Lung (tissue), 12 donors: ENCODE measurements around the gene MYOZ3. TPM values are rescaled to one million over a fixed set of nuclear protein-coding genes. Genes with fewer than 3 reads are reported as not detected.
A peak's percentile ranks its signal among the peaks of the same experiment; 100 is the strongest.

Experiments
- ATAC-seq: fragments of 200-7000 bp; cut with Tn5 transposase; one replicate; pipeline ENCODE4 v1.9.1; 2020; ENCODE audit warnings: moderate number of reproducible peaks; ENCODE audit not compliant: insufficient read depth, low FRiP score
- DNase-seq, 3 donors: peaks; one replicate each; pipeline ENCODE4 v3.0.0-alpha.2; 2013 to 2017
- H3K27ac ChIP-seq, 2 donors: one replicate each; pipeline ENCODE4 v1.5.1; 2013; ENCODE audit warnings: mild to moderate bottlenecking in 2 of 2, moderate library complexity in 2 of 2, control low read depth in 1 of 2, inconsistent platforms in 1 of 2, low read depth in 1 of 2, low read length in 1 of 2
- H3K27me3 ChIP-seq, 3 donors: one replicate each; pipeline ENCODE4 v1.5.1; 2013; ENCODE audit warnings: low read length in 2 of 3; ENCODE audit not compliant: control insufficient read depth in 3 of 3, insufficient read depth in 3 of 3
- H3K36me3 ChIP-seq, 4 donors: one replicate each; pipeline ENCODE4 v1.5.1; 2013; ENCODE audit warnings: low read length in 4 of 4, mild to moderate bottlenecking in 1 of 4, moderate library complexity in 1 of 4; ENCODE audit not compliant: control insufficient read depth in 4 of 4, insufficient read depth in 4 of 4
- H3K4me1 ChIP-seq, 5 donors: one replicate each; pipeline ENCODE4 v1.5.1; 2013; ENCODE audit warnings: low read length in 5 of 5, mild to moderate bottlenecking in 2 of 5, moderate library complexity in 1 of 5; ENCODE audit not compliant: control insufficient read depth in 5 of 5, insufficient read depth in 5 of 5
- H3K4me3 ChIP-seq: one replicate; pipeline ENCODE4 v1.5.1; 2013; ENCODE audit warnings: mild to moderate bottlenecking, control low read depth, moderate library complexity
- H3K9ac ChIP-seq, 2 donors: one replicate each; pipeline ENCODE4 v1.5.1; 2013; ENCODE audit warnings: low read length in 2 of 2, control low read depth in 1 of 2; ENCODE audit not compliant: insufficient read depth in 1 of 2
- H3K9me3 ChIP-seq, 4 donors: one replicate each; pipeline ENCODE4 v1.5.1; 2013; ENCODE audit warnings: low read length in 3 of 4, mild to moderate bottlenecking in 1 of 4, moderate library complexity in 1 of 4; ENCODE audit not compliant: control insufficient read depth in 4 of 4, insufficient read depth in 3 of 4
- CTCF ChIP-seq: IDR thresholded peaks from 2 replicates; pipeline ENCODE4 v1.5.1; 2012; ENCODE audit warnings: mild to moderate bottlenecking; ENCODE audit errors: control extremely low read depth, extremely low read depth
- WGBS, 2 donors: extraction: QIAGEN DNeasy Blood & Tissue Kit; methylation state at CpG; one replicate each; pipeline ENCODE4 v1.1.7; 2013; 5-methylcytosine and 5-hydroxymethylcytosine counted together
- polyA plus RNA-seq, 2 donors: library from polyadenylated mRNA; stranded (reverse); fragments of 200-250 nt; gene quantifications; one replicate each; pipeline ENCODE4 v1.2.1, GENCODE V29; 2013
- total RNA-seq, 2 donors: library from RNA; depleted of rRNA in 1 of 2; stranded (reverse); fragments of >200 nt in 1 of 2; gene quantifications; one replicate each; pipeline ENCODE4 v1.2.1, GENCODE V29; 2014 to 2021
- donor health status: control.
- donor health status: control.
- donor health status: Bipolar disorder and iron deficiency.
- donor health status: healthy.
- donor health status: DM: yes; HTN: yes; CAD: no.

The MYOZ3 gene
- total and polyA plus RNA-seq, 4 donors, result 0.39 to 2.4 (median 0.48) TPM

GRCh38 chr5:150674341-150674821, 13.3 kb downstream of the MYOZ3 start:
- H3K9ac ChIP-seq, result no peak overlapping the region
- 80 to 94% methylated on average over 4 of the region's 4 CpGs for WGBS, 2 donors
- H3K9me3 ChIP-seq, result no peaks in the 10 kb centered on the region
- DNase-seq, result peak; percentile 44 to 84 (median 56)
- H3K4me3 ChIP-seq, result no peak overlapping the region
- peak overlapping the region; percentile 65 to 84 for H3K27ac ChIP-seq
- no peak for ATAC-seq
- TF ChIP-seq CTCF, result no peak
- H3K36me3 ChIP-seq, result peaks cover 0 to 7% (median 4%) of the 10 kb centered on the region in 4 donors
- peaks cover 0 to 10% (median 0%) of the 10 kb centered on the region in 3 donors for H3K27me3 ChIP-seq
- peaks cover 0 to 26% (median 10%) of the 10 kb centered on the region in 5 donors for H3K4me1 ChIP-seq

- Histone ChIP-seq H3K9ac (no peak overlapping the region), H3K4me1 (peaks cover 0 to 26% (median 10%) of the 10 kb centered on the region in 5 donors), H3K4me3 (no peak overlapping the region), H3K36me3 (peaks cover 0 to 7% (median 4%) of the 10 kb centered on the region in 4 donors), H3K27ac (no peak overlapping the region), H3K9me3 (no peaks in the 10 kb centered on the region), H3K27me3 (peaks cover 0 to 10% (median 0%) of the 10 kb centered on the region in 3 donors)
- ATAC-seq (no peak), DNase-seq (no peak)
- 38 to 71% methylated on average over 6 of the region's 6 CpGs for WGBS, 2 donors
- TF ChIP-seq CTCF, result no peak
Observed at GRCh38 chr5:150675069-150675468, 14.0 kb downstream of the MYOZ3 start.

- Histone ChIP-seq H3K9me3 (no peaks in the 10 kb centered on the region), H3K27me3 (peaks cover 0 to 7% (median 0%) of the 10 kb centered on the region in 3 donors), H3K27ac (no peak overlapping the region), H3K36me3 (peaks cover 0 to 7% (median 4%) of the 10 kb centered on the region in 4 donors), H3K4me3 (no peak overlapping the region), H3K4me1 (peaks cover 0 to 26% (median 10%) of the 10 kb centered on the region in 5 donors), H3K9ac (no peak overlapping the region)
- 91 to 97% methylated on average over 9 of the region's 9 CpGs for WGBS, 2 donors
- DNase-seq (no peak), ATAC-seq (no peak)
- no peak for TF ChIP-seq CTCF
Observed at GRCh38 chr5:150676578-150676977, 15.5 kb downstream of the MYOZ3 start.

DNA sequence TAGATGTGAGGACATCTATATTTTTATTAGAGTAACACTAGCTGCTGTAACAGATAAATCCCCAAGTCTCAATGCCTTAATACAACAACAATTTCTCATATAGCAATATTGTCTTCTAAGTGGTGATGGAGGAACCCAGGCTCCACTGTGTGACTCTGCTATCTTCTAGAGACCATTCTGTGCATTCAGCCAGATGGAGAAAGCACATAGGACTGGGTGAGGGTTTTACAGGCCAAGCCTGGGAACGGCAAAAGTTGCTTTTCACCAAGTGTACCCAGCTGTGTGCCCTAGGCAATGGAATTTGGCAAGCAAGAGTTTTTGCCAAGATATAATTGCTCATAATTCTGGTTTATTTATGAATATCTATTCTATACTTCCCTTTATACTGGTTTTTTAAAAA, 28.1 kb downstream of the MYOZ3 start:
- DNase-seq (no peak), ATAC-seq (no peak)
- 93 to 96% methylated on average over 1 of the region's 1 CpG for WGBS, 2 donors
- no peak overlapping the region for H3K4me3 ChIP-seq
- H3K9me3 ChIP-seq, result no peaks in the 10 kb centered on the region
- H3K27me3 ChIP-seq, result no peaks in the 10 kb centered on the region
- peaks cover 23 to 35% (median 29%) of the 10 kb centered on the region in 4 donors for H3K36me3 ChIP-seq
- H3K9ac ChIP-seq, result no peak overlapping the region
- no peak overlapping the region for H3K27ac ChIP-seq
- H3K4me1 ChIP-seq, result no peaks in the 10 kb centered on the region
- no peak for TF ChIP-seq CTCF
